GM12864 (cell line): ENCODE data around the gene RSPRY1.

ENCODE experiments used
- DNase-seq: peaks from one replicate; pipeline ENCODE4 v3.0.0-alpha.2; 2011; ENCODE audit warnings: low read depth
- H3K4me3 ChIP-seq: 2 replicates; pipeline ENCODE4 v1.5.1; 2011; ENCODE audit warnings: mild to moderate bottlenecking, low read depth, low read length, control low read depth
- TF ChIP-seq, protein P1 (sequence below): IDR thresholded peaks from 2 replicates; pipeline ENCODE4 v1.5.1; 2011; ENCODE audit warnings: low read depth, mild to moderate bottlenecking, moderate library complexity, low read length, control low read depth, inconsistent platforms; ENCODE audit errors: missing control alignments

RSPRY1 gene

DNA sequence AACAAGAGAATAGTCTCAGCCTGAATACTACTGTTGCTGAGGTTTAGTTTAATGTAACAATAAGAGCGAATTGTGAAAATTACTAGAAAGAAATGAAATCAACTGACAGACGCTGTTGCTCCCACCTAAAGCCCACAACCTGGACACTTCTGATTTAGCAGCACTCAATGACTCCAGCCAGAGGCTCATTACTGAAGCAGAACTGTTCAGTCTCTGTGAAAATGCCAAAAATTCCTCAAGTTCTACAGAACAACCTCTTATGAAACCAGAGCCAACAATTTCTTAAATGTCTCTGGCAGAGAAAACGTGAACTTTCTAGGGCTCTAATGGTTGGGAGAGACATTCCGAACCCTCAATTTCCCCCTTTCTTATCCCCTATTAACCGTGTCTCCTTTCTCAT is 10.2 kb upstream of the RSPRY1 start:
- no peak overlapping the region for H3K4me3 ChIP-seq
- TF ChIP-seq, protein P1, sequence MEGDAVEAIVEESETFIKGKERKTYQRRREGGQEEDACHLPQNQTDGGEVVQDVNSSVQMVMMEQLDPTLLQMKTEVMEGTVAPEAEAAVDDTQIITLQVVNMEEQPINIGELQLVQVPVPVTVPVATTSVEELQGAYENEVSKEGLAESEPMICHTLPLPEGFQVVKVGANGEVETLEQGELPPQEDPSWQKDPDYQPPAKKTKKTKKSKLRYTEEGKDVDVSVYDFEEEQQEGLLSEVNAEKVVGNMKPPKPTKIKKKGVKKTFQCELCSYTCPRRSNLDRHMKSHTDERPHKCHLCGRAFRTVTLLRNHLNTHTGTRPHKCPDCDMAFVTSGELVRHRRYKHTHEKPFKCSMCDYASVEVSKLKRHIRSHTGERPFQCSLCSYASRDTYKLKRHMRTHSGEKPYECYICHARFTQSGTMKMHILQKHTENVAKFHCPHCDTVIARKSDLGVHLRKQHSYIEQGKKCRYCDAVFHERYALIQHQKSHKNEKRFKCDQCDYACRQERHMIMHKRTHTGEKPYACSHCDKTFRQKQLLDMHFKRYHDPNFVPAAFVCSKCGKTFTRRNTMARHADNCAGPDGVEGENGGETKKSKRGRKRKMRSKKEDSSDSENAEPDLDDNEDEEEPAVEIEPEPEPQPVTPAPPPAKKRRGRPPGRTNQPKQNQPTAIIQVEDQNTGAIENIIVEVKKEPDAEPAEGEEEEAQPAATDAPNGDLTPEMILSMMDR = no peak
- DNase-seq = no peak

DNA sequence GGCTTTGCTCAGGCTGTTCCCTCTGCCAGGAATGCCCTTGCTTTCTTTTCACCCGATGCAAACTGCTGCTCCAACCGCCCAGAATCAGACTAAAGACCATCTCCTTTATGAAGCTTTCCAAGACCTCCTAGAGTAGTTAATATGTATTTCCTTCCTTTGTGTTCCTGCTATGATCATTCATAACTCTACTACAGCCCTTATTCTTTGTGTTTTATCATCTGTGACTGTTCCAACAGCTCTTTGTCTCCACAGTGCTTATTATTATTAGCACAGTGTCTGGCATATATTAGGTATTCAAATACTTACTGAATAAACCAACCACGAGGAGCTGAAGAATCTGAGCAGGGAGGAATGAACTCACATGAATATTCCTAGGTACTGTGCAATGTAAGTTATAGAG is 7.9 kb upstream of the RSPRY1 start:
- no peak overlapping the region for H3K4me3 ChIP-seq
- TF ChIP-seq, protein P1 = no peak
- no peak for DNase-seq

DNA sequence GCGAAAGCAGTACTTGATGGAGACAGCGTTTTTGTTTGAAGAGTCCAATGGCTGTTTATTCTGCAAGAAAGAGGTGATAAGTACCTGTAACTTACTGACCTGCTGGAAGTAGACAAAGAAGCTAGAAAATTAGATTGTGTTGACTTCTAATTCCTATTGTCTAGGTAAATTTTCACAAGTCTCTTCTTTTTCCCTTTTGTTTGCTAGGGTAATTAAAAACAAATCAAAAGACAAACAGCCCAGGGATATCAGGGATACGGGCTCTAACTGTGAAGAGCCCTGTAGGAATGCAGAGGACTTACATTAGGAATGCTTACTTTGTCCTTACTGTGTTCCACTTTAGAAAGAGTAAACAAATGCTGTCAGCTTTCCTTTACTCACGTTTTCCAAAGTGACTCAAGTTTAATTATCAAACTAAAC is 7.3 kb upstream of the RSPRY1 start:
- no peak overlapping the region for H3K4me3 ChIP-seq
- no peak for DNase-seq
- TF ChIP-seq, protein P1 = no peak

DNA sequence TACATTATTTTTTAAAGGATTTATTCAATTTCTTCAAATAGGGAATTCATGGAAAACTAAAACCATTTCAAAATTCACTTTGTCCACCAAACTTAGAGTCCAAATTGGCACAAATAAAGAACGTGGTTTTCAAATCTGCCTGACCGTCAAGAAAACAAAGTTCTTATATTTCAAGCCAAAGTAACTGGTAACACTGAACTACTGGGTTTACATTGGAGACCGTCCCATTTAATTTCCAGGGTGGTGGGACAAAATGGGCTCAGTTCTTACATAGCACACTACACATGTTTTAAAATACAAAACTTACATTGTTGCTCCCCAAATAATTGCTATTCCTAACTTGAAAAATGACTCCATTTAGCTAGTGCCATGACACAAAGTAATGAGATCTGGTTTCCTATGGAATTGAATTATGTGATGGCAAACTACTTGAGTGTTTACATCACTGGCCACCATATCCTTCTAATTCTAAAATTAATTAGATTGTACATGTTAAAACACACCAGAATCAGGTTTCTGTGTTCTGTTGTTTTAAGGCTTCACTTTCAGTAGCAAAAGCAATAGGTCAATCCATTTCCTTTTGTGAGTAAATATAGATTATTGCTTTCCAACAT is 6.8 kb upstream of the RSPRY1 start:
- DNase-seq = no peak
- no peak overlapping the region for H3K4me3 ChIP-seq
- TF ChIP-seq, protein P1 = no peak

DNA sequence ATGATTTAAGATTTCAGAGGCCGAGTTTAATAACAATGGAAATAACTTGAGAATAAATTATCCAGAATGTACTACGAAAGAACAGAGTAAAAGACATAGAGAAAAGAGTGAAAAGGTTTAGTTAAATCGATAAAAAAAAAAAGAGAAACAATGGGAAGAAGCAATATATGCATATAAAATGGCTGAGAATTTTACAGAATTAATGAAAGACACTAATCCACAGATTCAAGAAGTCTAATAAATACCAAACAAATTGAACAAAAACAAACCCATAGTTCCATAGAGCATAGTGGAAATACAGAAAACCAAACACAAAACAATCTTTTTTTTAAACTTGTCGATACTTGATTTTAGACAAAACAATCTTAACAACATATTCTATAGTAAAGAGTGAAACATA is 2.0 kb upstream of the RSPRY1 start:
- TF ChIP-seq, protein P1 = no peak
- H3K4me3 ChIP-seq = peak overlapping the region; percentile 83; the same call in 1 of the 2 replicates
- DNase-seq = no peak

DNA sequence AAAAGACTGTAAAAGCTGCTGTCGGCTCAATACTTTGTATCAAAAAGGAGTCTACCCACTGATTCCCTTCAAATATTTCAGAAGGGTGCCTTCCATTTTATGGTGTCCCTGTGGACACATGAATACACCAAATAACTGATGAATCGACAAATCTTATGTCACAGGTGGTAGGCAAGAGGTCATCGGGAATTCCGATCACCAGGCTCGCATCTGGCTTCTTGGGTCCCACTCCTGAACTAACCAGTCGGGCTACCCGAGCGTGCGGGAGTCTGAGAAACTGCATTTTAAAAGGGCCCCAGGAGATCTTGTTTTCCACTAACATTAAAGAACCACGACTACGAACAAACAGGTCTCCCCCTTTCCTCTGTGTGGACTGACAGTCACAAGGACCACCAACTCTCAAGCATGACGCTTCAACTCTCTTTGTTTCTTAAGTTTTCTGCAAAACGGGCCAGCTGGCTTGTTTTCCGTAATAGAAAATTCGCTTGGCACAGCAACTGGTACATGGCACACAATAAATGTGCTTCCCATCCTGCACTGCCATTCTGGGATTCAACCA is 1.2 kb upstream of the RSPRY1 start:
- no peak for DNase-seq
- peak overlapping the region; percentile 83 for H3K4me3 ChIP-seq
- TF ChIP-seq, protein P1 = no peak

DNA sequence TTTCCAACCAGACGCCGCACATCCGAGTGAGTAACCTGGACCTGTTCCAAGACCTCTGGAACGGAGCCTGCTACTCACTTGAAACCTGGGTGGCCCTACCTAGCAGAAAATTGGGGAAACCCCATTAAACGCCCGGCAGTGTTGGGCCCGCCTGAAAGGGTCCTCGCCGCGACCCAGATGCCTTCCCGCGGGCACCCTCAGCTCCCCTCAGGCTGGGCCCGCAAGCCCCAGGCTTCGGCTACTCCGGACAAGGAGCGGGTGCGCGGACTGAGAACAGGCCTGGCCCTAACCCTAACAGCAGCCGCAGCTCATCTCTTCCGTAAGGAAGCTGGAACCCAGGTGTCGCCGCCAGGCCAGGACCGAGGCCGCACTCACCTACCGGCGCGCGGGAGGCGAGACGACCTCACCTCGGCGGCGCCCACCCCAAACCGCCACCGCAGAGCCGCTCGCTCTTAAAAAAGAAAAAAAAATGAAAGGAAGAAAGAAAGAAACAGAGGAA is 634 bp upstream of the RSPRY1 start:
- no peak for DNase-seq
- H3K4me3 ChIP-seq = peak overlapping the region; percentile 83
- TF ChIP-seq, protein P1 = no peak
